Measurements from ENCODE around the gene ARL15. TPM values are rescaled to one million over a fixed set of nuclear protein-coding genes. Genes with fewer than 3 reads are reported as not detected.

The ARL15 gene
- total and polyA plus RNA-seq, 9 of the 15 experiments (the other 6 are each of a cell fraction or from before 2014, with no cell fraction given): 18.5 to 80.4 (median 57.0) TPM

- no peak for TF ChIP-seq ZBTB12 (CRISPR knock-in tag; IDR thresholded peaks at IDR 0.05)
- peak; percentile 63; the same call in 1 of the 2 replicates for TF ChIP-seq NCOR1 (IDR thresholded peaks at IDR 0.05)
- peak; percentile 72 to 75 for TF ChIP-seq KDM1A (IDR thresholded peaks at IDR 0.05)
- TF ChIP-seq DACH1 (IDR thresholded peaks at IDR 0.05; ENCODE audit: partially characterized antibody): peak; percentile 29
- peak; percentile 15; the same call in 1 of the 2 replicates for TF ChIP-seq ARID3A (IDR thresholded peaks at IDR 0.05; ENCODE audit: borderline replicate concordance, low read depth, low read length)
- 0 out of 2 replicates have a peak, but pooled peaks have one; percentile 18 for TF ChIP-seq MEF2D (tag; conservative IDR thresholded peaks at IDR 0.05; ENCODE audit: low read depth)
- 0 out of 4 replicates have a peak, but pooled peaks of 1 of the 2 experiments have one; percentile 19 for TF ChIP-seq TRIM24 (IDR thresholded peaks at IDR 0.05)
- TF ChIP-seq ZNF232 (CRISPR knock-in tag; IDR thresholded peaks at IDR 0.05): no peak
- peak; percentile 60; the same call in 1 of the 2 replicates for TF ChIP-seq SMARCC2 (IDR thresholded peaks at IDR 0.05; ENCODE audit: low read depth)
- TF ChIP-seq ZNF592 (IDR thresholded peaks at IDR 0.05): peak; percentile 48
- TF ChIP-seq ARID1B (IDR thresholded peaks at IDR 0.05): peak; percentile 76
- TF ChIP-seq CLOCK (CRISPR knock-in tag; IDR thresholded peaks at IDR 0.05; ENCODE audit: borderline replicate concordance): no peak
- peak; percentile 43 for TF ChIP-seq CBFA2T2 (conservative IDR thresholded peaks at IDR 0.05)
- peak; percentile 70 for TF ChIP-seq TAL1 (IDR thresholded peaks at IDR 0.05)
- TF ChIP-seq MNT (conservative IDR thresholded peaks at IDR 0.05): 0 out of 4 replicates have a peak, but pooled peaks of 1 of the 2 experiments have one; percentile 20
- TF ChIP-seq POLR2AphosphoS5 (IDR thresholded peaks at IDR 0.05; ENCODE audit: control insufficient read depth, insufficient read depth, low read depth, low read length): peak; percentile 41; the same call in 1 of the 2 replicates
- no peak for TF ChIP-seq ESRRA (IDR thresholded peaks at IDR 0.05; ENCODE audit: borderline replicate concordance, low read depth)
Observed at GRCh38 chr5:54323495-54323894, 13.1 kb upstream of the ARL15 start (continued).

Measured in K562 (cell line).